ENCODE measurements around the gene FBXO2.

DNA sequence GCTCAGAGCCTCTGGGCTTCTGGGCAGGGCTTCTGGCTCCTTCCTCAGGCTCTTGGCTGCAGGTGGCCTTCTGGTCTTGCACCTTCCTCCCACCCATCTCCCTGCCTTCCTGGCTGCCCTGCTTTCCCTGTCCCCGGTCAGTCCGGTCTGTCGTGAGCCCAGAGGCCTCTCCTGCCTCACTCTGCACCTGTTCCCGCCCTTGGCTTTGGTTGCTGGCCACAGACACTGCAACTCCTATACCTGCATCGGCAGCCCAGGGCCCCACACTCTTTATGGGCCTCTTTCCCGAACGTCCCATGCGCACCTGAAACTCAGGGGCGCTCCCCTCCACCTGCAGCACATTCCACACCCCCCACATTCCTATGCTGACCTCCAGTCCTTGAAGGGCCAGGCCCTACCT lies 7.9 kb downstream of the FBXO2 start:
- TF ChIP-seq POLR2A (IDR thresholded peaks at IDR 0.05; ENCODE audit: low read depth, low read length) = no peak
- no peak for TF ChIP-seq TAF1 (IDR thresholded peaks at IDR 0.05; ENCODE audit: borderline replicate concordance, low read depth, low read length)
- TF ChIP-seq POLR2AphosphoS5 (IDR thresholded peaks at IDR 0.05; ENCODE audit: low read depth, low read length) = no peak
